ENCODE results near the gene SYNC.

The SYNC gene

GRCh38 chr1:32743380-32744070, 41.0 kb upstream of the SYNC start:
- TF ChIP-seq CTCF (IDR thresholded peaks at IDR 0.05; ENCODE audit: low read depth, low read length, missing control alignments), result no peak
- H3K4me3 ChIP-seq (ENCODE audit: low read depth, low read length), result no peak overlapping the region
- no peak for DNase-seq (ENCODE audit: low read depth)

- no peak overlapping the region for H3K4me3 ChIP-seq (ENCODE audit: low read depth, low read length)
Measured at GRCh38 chr1:32742956-32743355, 40.4 kb upstream of the SYNC start.

GRCh38 chr1:32742199-32742947, 39.8 kb upstream of the SYNC start:
- TF ChIP-seq CTCF (IDR thresholded peaks at IDR 0.05; ENCODE audit: low read depth, low read length, missing control alignments), result no peak
- no peak overlapping the region for H3K4me3 ChIP-seq (ENCODE audit: low read depth, low read length)
- no peak for DNase-seq (ENCODE audit: low read depth)

More at GRCh38 chr1:32742956-32743355, 40.4 kb upstream of the SYNC start:
- no peak for DNase-seq (ENCODE audit: low read depth)
- TF ChIP-seq CTCF (IDR thresholded peaks at IDR 0.05; ENCODE audit: low read depth, low read length, missing control alignments), result no peak

- TF ChIP-seq CTCF (IDR thresholded peaks at IDR 0.05; ENCODE audit: low read depth, low read length, missing control alignments), result peak; percentile 33
- H3K4me3 ChIP-seq (ENCODE audit: low read depth, low read length), result peak overlapping the region; percentile 44
- DNase-seq (ENCODE audit: low read depth), result no peak
Measured at GRCh38 chr1:32741413-32742198, 39.0 kb upstream of the SYNC start.

GRCh38 chr1:32741059-32741412, 38.5 kb upstream of the SYNC start:
- H3K4me3 ChIP-seq (ENCODE audit: low read depth, low read length), result peak overlapping the region; percentile 44; the same call in 1 of the 2 replicates
- TF ChIP-seq CTCF (IDR thresholded peaks at IDR 0.05; ENCODE audit: low read depth, low read length, missing control alignments), result no peak
- no peak for DNase-seq (ENCODE audit: low read depth)

GRCh38 chr1:32736812-32737791, 34.5 kb upstream of the SYNC start:
- TF ChIP-seq CTCF (IDR thresholded peaks at IDR 0.05; ENCODE audit: low read depth, low read length, missing control alignments), result no peak
- DNase-seq (ENCODE audit: low read depth), result no peak
- H3K4me3 ChIP-seq (ENCODE audit: low read depth, low read length), result no peak overlapping the region
